Keratinocyte (primary cell): ENCODE results near the gene RBCK1.

ENCODE experiments used
- CTCF ChIP-seq, 3 experiments: IDR thresholded peaks in 1 of 3; conservative IDR thresholded peaks in 1 of 3; optimal IDR thresholded peaks in 1 of 3; 2 replicates in 2 of 3; 3 replicates in 1 of 3; pipeline versions ENCODE3 to v1.5.1; 2011; ENCODE audit warnings: low read length in 3 of 3, mild to moderate bottlenecking in 3 of 3, moderate library complexity in 2 of 3, control low read depth in 1 of 3, inconsistent platforms in 1 of 3; ENCODE audit not compliant: insufficient read depth in 2 of 3; ENCODE audit errors: extremely low read depth in 1 of 3
- EZH2 ChIP-seq: IDR thresholded peaks from one replicate; pipeline ENCODE4 v1.6.1; 2012; ENCODE audit warnings: inconsistent platforms, mild to moderate bottlenecking, low read length, moderate library complexity

- TF ChIP-seq CTCF (optimal IDR thresholded peaks at IDR 0.05 in 1 of 3, IDR thresholded peaks at IDR 0.05 in 1 of 3, conservative IDR thresholded peaks at IDR 0.05 in 1 of 3; ENCODE audit: extremely low read depth in 1 of 3, insufficient read depth in 2 of 3, low read length in 3 of 3) (no peak), EZH2 (no peak)
Observed at GRCh38 chr20:415820-416322, 7.8 kb downstream of the RBCK1 start.
